Right ventricle myocardium superior (tissue), 1 donor: ENCODE measurements around the gene MYCBPAP. TPM values are rescaled to one million over a fixed set of nuclear protein-coding genes. Genes with fewer than 3 reads are reported as not detected.

Source experiments
- ATAC-seq: fragments of 200-7000 bp; cut with Tn5 transposase; one replicate; pipeline ENCODE4 v1.9.1; 2020; ENCODE audit warnings: mild to moderate bottlenecking; ENCODE audit not compliant: poor library complexity
- DNase-seq: peaks from one replicate; pipeline ENCODE4 v3.0.0-alpha.2; 2020
- intact Hi-C: fragments of 100-400 bp; cut with DNase I; formaldehyde crosslinking; loops from one replicate; pipeline ENCODE4 v1.11.2; 2022
- total RNA-seq: library from RNA; stranded (reverse); fragmentation: NEBNext Ultra II Directional; extraction: Animal tissue kit (Norgen Biotek cat#: 25700); gene quantifications from one replicate; pipeline ENCODE4 v1.2.1, GENCODE V29; 2021
- donor health status: DM: no; HTN: yes; CAD: no; lungs with severe emphysema.

Gene MYCBPAP
- total RNA-seq, 1 donor from 2014 or later, result 0.43 TPM

DNA sequence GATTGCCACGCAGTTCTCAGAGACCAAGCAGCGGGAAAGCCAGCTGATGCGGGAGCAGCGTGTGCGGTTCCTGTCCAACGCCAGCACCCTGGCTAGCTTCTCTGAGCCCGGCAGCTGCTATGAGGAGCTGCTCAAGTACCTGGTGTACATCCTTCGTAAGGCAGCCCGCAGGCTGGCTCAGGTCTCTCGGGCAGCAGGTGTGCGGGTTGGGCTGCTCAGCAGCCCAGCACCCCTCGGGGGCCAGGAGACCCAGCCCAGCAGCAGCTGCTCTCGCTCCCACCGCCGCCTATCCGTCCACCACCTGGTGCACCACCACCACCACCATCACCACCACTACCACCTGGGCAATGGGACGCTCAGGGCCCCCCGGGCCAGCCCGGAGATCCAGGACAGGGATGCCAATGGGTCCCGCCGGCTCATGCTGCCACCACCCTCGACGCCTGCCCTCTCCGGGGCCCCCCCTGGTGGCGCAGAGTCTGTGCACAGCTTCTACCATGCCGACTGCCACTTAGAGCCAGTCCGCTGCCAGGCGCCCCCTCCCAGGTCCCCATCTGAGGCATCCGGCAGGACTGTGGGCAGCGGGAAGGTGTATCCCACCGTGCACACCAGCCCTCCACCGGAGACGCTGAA, 67.5 kb downstream of the MYCBPAP start:
- intact Hi-C loops, result no loop called here
- DNase-seq (no peak), ATAC-seq (no peak)

DNA sequence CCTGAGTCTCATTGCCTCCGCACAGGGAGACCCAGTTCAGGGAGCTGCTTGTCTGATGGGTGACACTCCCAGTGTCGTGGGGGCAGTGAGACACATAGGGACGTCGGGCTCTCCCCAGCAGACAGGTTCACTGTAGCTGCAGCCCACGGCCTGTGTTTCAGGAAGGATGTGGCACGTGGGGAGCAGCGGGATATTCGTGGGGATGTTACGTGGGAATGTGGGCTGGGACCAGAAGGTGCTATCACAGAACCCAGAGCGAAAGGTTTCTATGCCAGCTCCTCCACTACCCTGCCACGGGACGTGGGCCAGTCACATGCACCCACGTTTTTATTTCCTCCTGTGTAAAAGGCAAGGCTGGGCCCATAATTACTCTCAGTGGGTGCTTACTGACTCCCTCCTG, 68.6 kb downstream of the MYCBPAP start:
- intact Hi-C loops, result no loop called here
- no peak for ATAC-seq
- DNase-seq, result no peak

DNA sequence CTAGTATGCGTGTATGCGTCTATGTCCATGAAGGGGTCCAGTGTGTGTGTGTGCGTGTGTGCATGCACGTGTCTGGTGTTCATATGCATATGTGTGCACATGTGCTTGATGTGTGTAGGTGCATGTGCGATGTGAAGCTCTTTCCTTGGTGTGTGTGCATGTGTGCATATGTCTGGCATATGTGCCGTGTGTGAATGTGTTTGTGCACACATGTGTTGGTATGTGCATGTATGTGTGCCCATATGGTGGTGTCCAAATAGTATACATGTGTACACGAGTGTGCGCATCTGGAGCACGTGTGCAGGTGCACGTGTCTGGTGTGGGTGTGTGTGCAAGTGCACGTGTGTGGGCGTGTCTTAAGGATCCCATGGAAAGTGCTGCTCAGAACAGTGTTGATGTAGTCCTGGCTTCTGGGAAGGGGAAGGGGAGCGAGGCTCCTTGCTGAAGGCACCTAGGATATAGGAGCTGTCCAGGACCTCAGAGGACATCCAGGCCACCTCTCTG, 69.3 kb downstream of the MYCBPAP start:
- ATAC-seq, result no peak
- intact Hi-C loops, result no loop called here

DNA sequence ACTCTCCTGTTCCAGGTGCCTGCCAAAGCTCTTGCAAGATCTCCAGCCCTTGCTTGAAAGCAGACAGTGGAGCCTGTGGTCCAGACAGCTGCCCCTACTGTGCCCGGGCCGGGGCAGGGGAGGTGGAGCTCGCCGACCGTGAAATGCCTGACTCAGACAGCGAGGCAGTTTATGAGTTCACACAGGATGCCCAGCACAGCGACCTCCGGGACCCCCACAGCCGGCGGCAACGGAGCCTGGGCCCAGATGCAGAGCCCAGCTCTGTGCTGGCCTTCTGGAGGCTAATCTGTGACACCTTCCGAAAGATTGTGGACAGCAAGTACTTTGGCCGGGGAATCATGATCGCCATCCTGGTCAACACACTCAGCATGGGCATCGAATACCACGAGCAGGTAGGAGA, 69.9 kb downstream of the MYCBPAP start:
- intact Hi-C loops, result no loop called here
- DNase-seq (no peak), ATAC-seq (no peak)

More for the DNA sequence above, 69.3 kb downstream of the MYCBPAP start:
- DNase-seq, result no peak

DNA sequence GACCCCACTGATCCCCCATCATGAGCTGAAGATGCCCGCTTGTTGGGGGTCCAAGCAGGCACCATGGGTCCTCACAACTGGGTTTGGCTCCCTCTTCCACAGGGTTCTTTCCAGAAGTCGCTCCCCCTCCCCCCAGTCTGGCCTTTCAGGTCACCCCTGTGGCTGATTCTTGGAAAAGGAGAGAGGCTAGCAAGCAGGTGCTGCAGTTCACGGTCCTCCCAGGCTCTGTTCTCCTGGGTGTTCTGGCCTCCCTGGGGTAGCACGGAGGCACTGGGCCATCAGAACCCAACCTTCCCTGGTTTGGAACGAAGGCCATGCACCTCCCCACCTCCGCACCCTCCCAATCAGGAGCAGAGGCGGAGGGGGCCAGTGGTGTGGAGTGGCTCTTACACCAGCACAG, 71.2 kb downstream of the MYCBPAP start:
- no peak for ATAC-seq
- no peak for DNase-seq
- intact Hi-C loops, result no loop called here

DNA sequence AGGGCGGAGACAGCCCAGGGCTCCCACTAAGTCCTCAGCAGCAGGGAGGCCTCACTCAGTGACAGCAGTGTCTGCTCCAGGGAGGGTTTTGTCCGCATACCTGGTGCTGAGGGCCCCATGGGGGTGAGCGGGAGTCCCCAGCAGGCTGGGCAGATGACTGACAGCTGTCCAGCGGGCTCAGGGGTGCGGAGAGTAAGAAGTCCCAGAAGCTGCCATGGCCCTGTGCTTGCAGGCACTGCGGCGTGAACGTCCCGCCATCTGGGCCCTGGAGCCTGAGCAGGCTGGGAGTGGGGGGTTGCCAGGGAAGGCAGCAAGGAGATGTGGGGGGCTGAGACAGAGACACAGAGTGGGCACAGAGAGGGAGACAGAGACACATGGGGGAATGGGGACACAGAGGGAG, 72.4 kb downstream of the MYCBPAP start:
- DNase-seq (no peak), ATAC-seq (no peak)
- intact Hi-C loops, result no loop called here

Other genes with a start within 250 kb of the MYCBPAP start
- not detected for gene TMEM92, start 234.0 kb upstream of the MYCBPAP start, total RNA-seq
- gene XYLT2, start 162.3 kb upstream of the MYCBPAP start, total RNA-seq, result 13.0 TPM
- 78.6 TPM for gene MRPL27, start 135.3 kb upstream of the MYCBPAP start, total RNA-seq
- not detected for gene EME1, start 135.2 kb upstream of the MYCBPAP start, total RNA-seq
- 20.3 TPM for gene LRRC59, start 110.9 kb upstream of the MYCBPAP start, total RNA-seq
- gene ACSF2, start 82.2 kb upstream of the MYCBPAP start, total RNA-seq, result 25.0 TPM
- gene CHAD, start 39.6 kb upstream of the MYCBPAP start, total RNA-seq, result 0.27 TPM
- 49.7 TPM for gene RSAD1, start 29.6 kb upstream of the MYCBPAP start, total RNA-seq
- 17.7 TPM for gene EPN3, start 24.3 kb downstream of the MYCBPAP start, total RNA-seq
- gene SPATA20, start 38.7 kb downstream of the MYCBPAP start, total RNA-seq, result 58.2 TPM
- 0.24 TPM for gene CACNA1G, start 52.3 kb downstream of the MYCBPAP start, total RNA-seq
- gene ABCC3, start 126.4 kb downstream of the MYCBPAP start, total RNA-seq, result 0.43 TPM
- 58.4 TPM for gene ANKRD40, start 199.5 kb downstream of the MYCBPAP start, total RNA-seq
- gene LUC7L3, start 211.2 kb downstream of the MYCBPAP start, total RNA-seq, result 58.1 TPM